ENCODE measurements around the gene SCO2. TPM values are rescaled to one million over a fixed set of nuclear protein-coding genes. Genes with fewer than 3 reads are reported as not detected.

The SCO2 gene
- total and polyA plus RNA-seq, 4 donors, result 0.37 to 9.3 (median 6.1) TPM

GRCh38 chr22:50502628-50503474 lies 22.5 kb downstream of the SCO2 start:
- 91 to 92% methylated on average over 24 of the region's 24 CpGs for WGBS, 2 donors
- Histone ChIP-seq H3K27ac (ENCODE audit: low read depth in 1 of 2, low read length in 1 of 2) (no peak overlapping the region), H3K9me3 (ENCODE audit: control insufficient read depth in 4 of 4, insufficient read depth in 3 of 4, low read length in 3 of 4) (no peaks in the 10 kb centered on the region), H3K27me3 (ENCODE audit: control insufficient read depth in 3 of 3, insufficient read depth in 3 of 3, low read length in 2 of 3) (no peaks in the 10 kb centered on the region), H3K4me3 (no peak overlapping the region), H3K36me3 (ENCODE audit: control insufficient read depth in 4 of 4, insufficient read depth in 4 of 4, low read length in 4 of 4) (peaks cover 0 to 38% (median 4%) of the 10 kb centered on the region in 4 donors), H3K9ac (ENCODE audit: insufficient read depth in 1 of 2, low read length in 2 of 2) (no peak overlapping the region), H3K4me1 (ENCODE audit: control insufficient read depth in 5 of 5, insufficient read depth in 5 of 5, low read length in 5 of 5) (peaks cover 0 to 12% (median 7%) of the 10 kb centered on the region in 5 donors)
- DNase-seq (no peak), ATAC-seq (ENCODE audit: insufficient read depth, low FRiP score) (no peak)
- TF ChIP-seq, protein P1, sequence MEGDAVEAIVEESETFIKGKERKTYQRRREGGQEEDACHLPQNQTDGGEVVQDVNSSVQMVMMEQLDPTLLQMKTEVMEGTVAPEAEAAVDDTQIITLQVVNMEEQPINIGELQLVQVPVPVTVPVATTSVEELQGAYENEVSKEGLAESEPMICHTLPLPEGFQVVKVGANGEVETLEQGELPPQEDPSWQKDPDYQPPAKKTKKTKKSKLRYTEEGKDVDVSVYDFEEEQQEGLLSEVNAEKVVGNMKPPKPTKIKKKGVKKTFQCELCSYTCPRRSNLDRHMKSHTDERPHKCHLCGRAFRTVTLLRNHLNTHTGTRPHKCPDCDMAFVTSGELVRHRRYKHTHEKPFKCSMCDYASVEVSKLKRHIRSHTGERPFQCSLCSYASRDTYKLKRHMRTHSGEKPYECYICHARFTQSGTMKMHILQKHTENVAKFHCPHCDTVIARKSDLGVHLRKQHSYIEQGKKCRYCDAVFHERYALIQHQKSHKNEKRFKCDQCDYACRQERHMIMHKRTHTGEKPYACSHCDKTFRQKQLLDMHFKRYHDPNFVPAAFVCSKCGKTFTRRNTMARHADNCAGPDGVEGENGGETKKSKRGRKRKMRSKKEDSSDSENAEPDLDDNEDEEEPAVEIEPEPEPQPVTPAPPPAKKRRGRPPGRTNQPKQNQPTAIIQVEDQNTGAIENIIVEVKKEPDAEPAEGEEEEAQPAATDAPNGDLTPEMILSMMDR (IDR thresholded peaks at IDR 0.05; ENCODE audit: control extremely low read depth, extremely low read depth), result no peak

GRCh38 chr22:50502096-50502495 lies 23.3 kb downstream of the SCO2 start:
- 85 to 97% methylated on average over 6 of the region's 6 CpGs for WGBS, 2 donors
- no peak for DNase-seq
- H3K4me3 ChIP-seq, result no peak overlapping the region
- H3K9ac ChIP-seq (ENCODE audit: insufficient read depth in 1 of 2, low read length in 2 of 2), result no peak overlapping the region
- no peaks in the 10 kb centered on the region for H3K27me3 ChIP-seq (ENCODE audit: control insufficient read depth in 3 of 3, insufficient read depth in 3 of 3, low read length in 2 of 3)
- no peaks in the 10 kb centered on the region for H3K9me3 ChIP-seq (ENCODE audit: control insufficient read depth in 4 of 4, insufficient read depth in 3 of 4, low read length in 3 of 4)
- peaks cover 0 to 12% (median 7%) of the 10 kb centered on the region in 5 donors for H3K4me1 ChIP-seq (ENCODE audit: control insufficient read depth in 5 of 5, insufficient read depth in 5 of 5, low read length in 5 of 5)
- H3K27ac ChIP-seq (ENCODE audit: low read depth in 1 of 2, low read length in 1 of 2), result no peak overlapping the region
- TF ChIP-seq, protein P1 (IDR thresholded peaks at IDR 0.05; ENCODE audit: control extremely low read depth, extremely low read depth), result no peak
- peaks cover 0 to 38% (median 4%) of the 10 kb centered on the region in 4 donors for H3K36me3 ChIP-seq (ENCODE audit: control insufficient read depth in 4 of 4, insufficient read depth in 4 of 4, low read length in 4 of 4)
- ATAC-seq (ENCODE audit: insufficient read depth, low FRiP score), result no peak

DNA sequence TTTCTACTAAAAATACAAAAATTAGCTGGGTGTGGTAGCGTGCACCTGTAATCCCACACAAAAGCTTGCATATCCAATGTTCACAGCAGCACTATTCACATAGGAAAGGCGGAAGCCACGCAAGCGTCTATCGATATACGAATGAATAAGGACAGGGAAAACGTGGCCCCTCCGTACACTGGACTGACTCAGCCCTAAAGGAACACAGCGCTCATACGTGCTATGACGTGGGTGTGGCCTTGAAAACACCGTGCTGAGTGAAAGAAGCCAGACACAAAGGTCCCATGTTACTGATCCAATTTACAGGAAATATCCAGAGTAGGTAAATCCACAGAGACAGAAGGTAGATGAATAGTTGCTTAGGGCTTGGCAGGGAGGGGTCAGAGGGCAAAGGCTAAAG lies 24.9 kb downstream of the SCO2 start:
- H3K9ac ChIP-seq (ENCODE audit: insufficient read depth in 1 of 2, low read length in 2 of 2), result no peak overlapping the region
- no peak overlapping the region for H3K27ac ChIP-seq (ENCODE audit: low read depth in 1 of 2, low read length in 1 of 2)
- no peaks in the 10 kb centered on the region for H3K27me3 ChIP-seq (ENCODE audit: control insufficient read depth in 3 of 3, insufficient read depth in 3 of 3, low read length in 2 of 3)
- no peaks in the 10 kb centered on the region for H3K9me3 ChIP-seq (ENCODE audit: control insufficient read depth in 4 of 4, insufficient read depth in 3 of 4, low read length in 3 of 4)
- H3K4me3 ChIP-seq, result no peak overlapping the region
- DNase-seq, result no peak
- H3K36me3 ChIP-seq (ENCODE audit: control insufficient read depth in 4 of 4, insufficient read depth in 4 of 4, low read length in 4 of 4), result peaks cover 0 to 30% (median 4%) of the 10 kb centered on the region in 4 donors
- no peaks in the 10 kb centered on the region for H3K4me1 ChIP-seq (ENCODE audit: control insufficient read depth in 5 of 5, insufficient read depth in 5 of 5, low read length in 5 of 5)
- no peak for ATAC-seq (ENCODE audit: insufficient read depth, low FRiP score)
- WGBS, 2 donors, result 90 to 92% methylated on average over 12 of the region's 12 CpGs
- TF ChIP-seq, protein P1 (IDR thresholded peaks at IDR 0.05; ENCODE audit: control extremely low read depth, extremely low read depth), result no peak
